AG10803 (cell line): Measurements from ENCODE around the gene KDM4D.

Source experiments
- DNase-seq: peaks from one replicate; pipeline ENCODE4 v3.0.0; 2010; ENCODE audit warnings: low read depth
- H3K4me3 ChIP-seq: 2 replicates; pipeline ENCODE4 v1.5.1; 2011; ENCODE audit warnings: mild to moderate bottlenecking, low read length, control low read depth
- CTCF ChIP-seq: conservative IDR thresholded peaks from 2 replicates; pipeline ENCODE4 v1.5.1; 2011; ENCODE audit warnings: mild to moderate bottlenecking, low read length, control low read depth, inconsistent platforms

Gene KDM4D

GRCh38 chr11:94938095-94939055, 35.1 kb upstream of the KDM4D start:
- TF ChIP-seq CTCF = no peak
- DNase-seq = peak; percentile 94

GRCh38 chr11:94939346-94939745, 34.2 kb upstream of the KDM4D start:
- DNase-seq = no peak
- H3K4me3 ChIP-seq = no peak overlapping the region
- no peak for TF ChIP-seq CTCF

More at GRCh38 chr11:94938095-94939055, 35.1 kb upstream of the KDM4D start:
- H3K4me3 ChIP-seq = no peak overlapping the region

GRCh38 chr11:94941131-94941530, 32.4 kb upstream of the KDM4D start:
- TF ChIP-seq CTCF = no peak
- no peak for DNase-seq
- no peak overlapping the region for H3K4me3 ChIP-seq

- no peak for DNase-seq
- no peak for TF ChIP-seq CTCF
- H3K4me3 ChIP-seq = no peak overlapping the region
Measured at GRCh38 chr11:94946812-94947211, 26.7 kb upstream of the KDM4D start.

- peak; percentile 84 for DNase-seq
- TF ChIP-seq CTCF = no peak
- H3K4me3 ChIP-seq = no peak overlapping the region
Measured at GRCh38 chr11:94948070-94948617, 25.4 kb upstream of the KDM4D start.

GRCh38 chr11:94954753-94955152, 18.8 kb upstream of the KDM4D start:
- DNase-seq = no peak
- no peak for TF ChIP-seq CTCF
- H3K4me3 ChIP-seq = no peak overlapping the region

- no peak for TF ChIP-seq CTCF
- H3K4me3 ChIP-seq = no peak overlapping the region
- DNase-seq = no peak
Measured at GRCh38 chr11:94956963-94957362, 16.5 kb upstream of the KDM4D start.
